ENCODE results near the gene ZNF398.
A peak's percentile ranks its signal among the peaks of the same experiment; 100 is the strongest.

The ZNF398 gene

GRCh38 chr7:149196705-149197171 lies 49.5 kb downstream of the ZNF398 start:
- DNase-seq (ENCODE audit: low read depth): no peak
- H3K4me3 ChIP-seq (ENCODE audit: low read depth, low read length): peak overlapping the region; percentile 86
- TF ChIP-seq, protein P1, sequence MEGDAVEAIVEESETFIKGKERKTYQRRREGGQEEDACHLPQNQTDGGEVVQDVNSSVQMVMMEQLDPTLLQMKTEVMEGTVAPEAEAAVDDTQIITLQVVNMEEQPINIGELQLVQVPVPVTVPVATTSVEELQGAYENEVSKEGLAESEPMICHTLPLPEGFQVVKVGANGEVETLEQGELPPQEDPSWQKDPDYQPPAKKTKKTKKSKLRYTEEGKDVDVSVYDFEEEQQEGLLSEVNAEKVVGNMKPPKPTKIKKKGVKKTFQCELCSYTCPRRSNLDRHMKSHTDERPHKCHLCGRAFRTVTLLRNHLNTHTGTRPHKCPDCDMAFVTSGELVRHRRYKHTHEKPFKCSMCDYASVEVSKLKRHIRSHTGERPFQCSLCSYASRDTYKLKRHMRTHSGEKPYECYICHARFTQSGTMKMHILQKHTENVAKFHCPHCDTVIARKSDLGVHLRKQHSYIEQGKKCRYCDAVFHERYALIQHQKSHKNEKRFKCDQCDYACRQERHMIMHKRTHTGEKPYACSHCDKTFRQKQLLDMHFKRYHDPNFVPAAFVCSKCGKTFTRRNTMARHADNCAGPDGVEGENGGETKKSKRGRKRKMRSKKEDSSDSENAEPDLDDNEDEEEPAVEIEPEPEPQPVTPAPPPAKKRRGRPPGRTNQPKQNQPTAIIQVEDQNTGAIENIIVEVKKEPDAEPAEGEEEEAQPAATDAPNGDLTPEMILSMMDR (IDR thresholded peaks at IDR 0.05; ENCODE audit: control insufficient read depth, extremely low read depth, insufficient read depth): 0 out of 2 replicates have a peak, but pooled peaks have one; percentile 6

- TF ChIP-seq, protein P1 (IDR thresholded peaks at IDR 0.05; ENCODE audit: control insufficient read depth, extremely low read depth, insufficient read depth): no peak
- no peak overlapping the region for H3K4me3 ChIP-seq (ENCODE audit: low read depth, low read length)
- no peak for DNase-seq (ENCODE audit: low read depth)
These were observed 50.4 kb downstream of the ZNF398 start for GRCh38 chr7:149197675-149198074.

GRCh38 chr7:149198161-149198816 lies 51.0 kb downstream of the ZNF398 start:
- no peak for DNase-seq (ENCODE audit: low read depth)
- TF ChIP-seq, protein P1 (IDR thresholded peaks at IDR 0.05; ENCODE audit: control insufficient read depth, extremely low read depth, insufficient read depth): no peak
- H3K4me3 ChIP-seq (ENCODE audit: low read depth, low read length): no peak overlapping the region

DNA sequence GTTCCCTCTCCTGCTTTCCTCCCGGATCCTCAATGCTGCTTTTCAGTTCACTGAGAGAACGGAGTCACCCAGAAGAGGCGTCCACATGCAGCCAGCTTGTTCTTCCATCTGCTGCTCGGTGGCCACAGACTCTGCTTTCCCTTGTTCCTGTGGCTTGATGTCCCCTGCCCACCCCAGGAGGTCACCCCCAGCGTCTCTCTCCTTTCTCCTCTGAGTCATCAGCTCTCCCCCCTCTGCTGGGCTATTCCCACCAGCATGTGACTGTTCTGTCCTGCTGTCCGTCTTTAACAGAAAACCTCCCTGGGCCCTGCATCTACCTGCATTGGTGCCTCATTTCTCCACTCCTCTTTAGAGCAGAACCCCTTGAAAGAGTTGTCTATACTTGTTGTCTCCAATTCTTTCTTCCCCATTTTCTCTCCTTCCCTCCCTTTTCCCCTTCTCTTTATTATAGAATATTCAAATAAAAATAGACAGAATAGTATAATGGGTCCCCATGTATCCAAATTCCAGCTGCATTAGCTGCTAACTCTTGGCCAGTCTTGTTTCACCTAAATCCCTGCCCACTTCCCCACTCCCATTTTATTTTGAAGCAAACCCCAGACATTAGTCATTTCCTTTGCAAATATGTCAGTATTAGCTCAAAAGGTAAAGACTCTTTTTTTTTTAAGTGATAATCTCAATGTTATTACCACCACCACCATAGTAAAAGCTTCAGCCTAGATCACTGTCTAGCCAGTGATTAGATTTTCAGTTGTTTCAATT lies 52.2 kb downstream of the ZNF398 start:
- DNase-seq (ENCODE audit: low read depth): no peak
- TF ChIP-seq, protein P1 (IDR thresholded peaks at IDR 0.05; ENCODE audit: control insufficient read depth, extremely low read depth, insufficient read depth): no peak
- no peak overlapping the region for H3K4me3 ChIP-seq (ENCODE audit: low read depth, low read length)

DNA sequence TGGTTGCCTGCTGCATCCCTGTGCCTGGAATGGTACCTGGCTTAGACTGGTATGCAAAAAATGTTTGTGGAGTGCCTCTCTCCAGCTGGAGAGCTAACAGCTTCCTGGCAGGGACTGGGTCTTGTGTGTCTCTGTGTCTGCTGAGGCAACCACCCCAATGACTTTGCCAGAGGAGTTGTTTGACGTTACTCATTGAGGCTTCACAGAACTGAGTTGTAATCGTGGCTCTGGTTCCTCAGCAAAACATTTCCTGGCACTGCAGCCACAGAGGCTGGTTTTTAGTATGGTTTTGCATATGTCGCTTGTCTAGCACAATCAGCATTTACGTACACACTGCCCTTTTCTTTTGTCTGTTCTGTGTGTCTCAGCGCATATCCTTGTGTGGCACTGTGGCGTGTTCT lies 55.6 kb downstream of the ZNF398 start:
- no peak overlapping the region for H3K4me3 ChIP-seq (ENCODE audit: low read depth, low read length)
- TF ChIP-seq, protein P1 (IDR thresholded peaks at IDR 0.05; ENCODE audit: control insufficient read depth, extremely low read depth, insufficient read depth): no peak
- DNase-seq (ENCODE audit: low read depth): no peak

- DNase-seq (ENCODE audit: low read depth): peak; percentile 91
- TF ChIP-seq, protein P1 (IDR thresholded peaks at IDR 0.05; ENCODE audit: control insufficient read depth, extremely low read depth, insufficient read depth): no peak
- peak overlapping the region; percentile 33 for H3K4me3 ChIP-seq (ENCODE audit: low read depth, low read length)
These were observed 58.6 kb downstream of the ZNF398 start for GRCh38 chr7:149205690-149206381.
